GM21381 (cell line): ENCODE measurements around the gene MAP2K5.
"Not testable (repeated sequence)": the region's sequence is repeated elsewhere in the genome, so short reads cannot be mapped to it uniquely, and the experiment has no call there.

Source experiments
- ATAC-seq: cut with Tn5 transposase; IDR thresholded peaks from one replicate; pipeline ENCODE4 v1.9.1; 2021; ENCODE audit warnings: mild to moderate bottlenecking, moderate library complexity; ENCODE audit not compliant: unreplicated experiment

The MAP2K5 gene

GRCh38 chr15:67646847-67647246 is 104.3 kb downstream of the MAP2K5 start:
- no peak for ATAC-seq

GRCh38 chr15:67652586-67652985 is 110.1 kb downstream of the MAP2K5 start:
- ATAC-seq = no peak

DNA sequence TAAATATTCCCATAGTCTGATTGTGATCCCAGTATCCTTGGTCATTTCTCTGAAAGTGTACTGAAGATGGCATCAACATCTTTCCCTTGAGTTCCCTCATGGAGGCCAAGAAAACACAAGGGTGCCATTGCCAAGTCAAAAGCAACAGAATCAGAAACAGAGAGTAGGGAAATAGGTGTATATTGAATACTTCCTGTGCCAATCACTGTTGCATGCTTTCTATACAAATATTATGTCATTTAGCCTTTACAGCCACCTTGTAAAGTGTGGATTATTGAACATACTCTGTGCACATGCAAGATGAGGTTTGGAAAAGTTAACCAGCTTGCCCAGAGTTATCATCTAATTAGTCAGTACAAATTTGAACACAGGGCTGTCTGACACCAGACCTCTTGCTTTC is 117.9 kb downstream of the MAP2K5 start:
- no peak for ATAC-seq

DNA sequence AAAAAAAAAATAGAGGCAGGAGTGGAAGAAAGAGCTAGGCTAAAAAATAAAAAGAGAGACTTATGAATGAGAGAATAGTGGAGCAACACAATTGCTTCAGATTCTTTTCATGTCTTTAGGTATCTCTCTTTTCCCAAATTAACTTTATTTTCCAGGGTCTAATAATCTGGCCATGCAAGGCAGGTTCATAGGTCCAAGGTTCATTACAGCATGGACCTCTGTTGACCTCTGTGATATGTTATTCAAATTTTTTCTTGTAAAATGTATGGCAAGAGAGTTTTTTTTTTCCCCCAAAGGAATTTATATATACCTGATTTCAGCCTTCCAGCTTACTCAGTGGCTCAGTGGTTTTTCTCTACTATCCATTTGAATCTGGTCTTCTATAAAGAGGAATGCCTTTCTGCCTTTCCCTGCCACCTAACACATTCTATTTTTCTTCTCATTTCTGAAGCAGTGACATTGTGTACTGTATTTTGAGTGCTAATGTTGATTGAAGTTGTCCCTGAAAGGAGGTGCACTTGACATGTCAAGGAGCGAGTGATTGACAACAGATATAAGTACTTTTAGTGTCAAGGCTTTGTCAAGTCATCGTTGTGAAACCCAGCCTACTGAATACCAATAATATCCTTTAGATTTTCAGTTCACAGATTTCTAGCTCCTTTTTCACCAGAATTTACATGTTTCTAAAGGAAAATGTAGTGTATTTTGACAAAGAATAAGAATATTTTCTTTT is 118.5 kb downstream of the MAP2K5 start:
- ATAC-seq = no peak

DNA sequence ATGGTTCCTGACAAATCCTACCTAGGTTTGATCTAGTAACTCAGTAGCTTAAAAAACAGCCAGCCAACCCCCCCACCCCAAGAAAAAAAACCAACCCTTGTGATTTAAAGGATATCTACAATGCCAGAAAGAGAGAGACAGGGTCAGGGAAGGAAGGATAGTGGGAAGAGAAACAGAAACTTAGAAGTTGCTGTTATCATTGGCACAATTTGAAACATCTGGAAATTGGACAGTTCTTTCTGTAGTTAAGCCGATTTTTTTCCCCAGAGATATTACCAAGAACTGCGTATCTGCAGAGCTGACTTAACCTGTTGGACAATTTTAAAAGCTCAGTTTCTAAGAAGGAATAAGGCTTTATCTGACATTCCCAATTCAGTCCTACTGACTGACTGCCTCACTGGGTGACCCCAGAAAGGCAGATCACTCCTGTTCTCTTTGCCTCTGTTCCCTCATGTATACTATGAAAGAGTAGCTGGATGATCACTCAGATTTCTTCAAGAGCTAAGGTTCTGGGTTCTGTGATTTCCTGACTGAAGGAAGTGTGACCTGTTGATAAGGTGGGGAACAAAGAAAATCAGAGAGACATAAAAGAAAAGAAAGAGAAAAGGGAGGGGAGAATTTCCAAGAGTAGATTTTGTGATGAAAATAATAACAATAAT is 128.3 kb downstream of the MAP2K5 start:
- ATAC-seq = no peak

DNA sequence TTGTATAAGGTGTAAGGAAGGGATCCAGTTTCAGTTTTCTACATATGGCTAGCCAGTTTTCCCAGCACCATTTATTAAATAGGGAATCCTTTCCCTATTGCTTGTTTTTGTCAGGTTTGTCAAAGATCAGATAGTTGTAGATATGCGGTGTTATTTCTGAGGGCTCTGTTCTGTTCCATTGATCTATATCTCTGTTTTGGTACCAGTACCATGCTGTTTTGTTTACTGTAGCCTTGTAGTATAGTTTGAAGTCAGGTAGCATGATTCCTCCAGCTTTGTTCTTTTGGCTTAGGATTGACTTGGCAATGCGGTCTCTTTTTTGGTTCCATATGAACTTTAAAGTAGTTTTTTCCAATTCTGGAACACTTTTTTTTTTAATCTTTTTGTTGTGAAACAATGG is 130.3 kb downstream of the MAP2K5 start:
- ATAC-seq = not testable (repeated sequence)

DNA sequence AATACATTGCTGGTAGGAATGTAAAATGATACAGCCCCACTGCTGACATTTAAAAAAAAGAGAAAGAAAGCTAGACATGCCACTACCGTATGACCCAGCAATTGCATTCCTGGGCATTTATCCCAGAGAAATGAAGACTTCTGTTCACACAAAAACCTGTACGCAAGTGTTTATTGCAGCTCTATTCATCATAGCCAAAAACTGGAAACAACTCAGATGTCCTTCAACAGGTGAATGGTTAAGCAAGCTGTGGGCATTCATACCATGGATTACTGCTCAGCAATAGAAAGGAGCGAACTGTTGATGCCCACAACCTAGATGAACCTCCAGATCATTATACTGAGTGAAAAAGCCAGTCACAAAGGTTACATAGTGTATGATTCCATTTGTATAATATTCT is 132.5 kb downstream of the MAP2K5 start:
- ATAC-seq = no peak

DNA sequence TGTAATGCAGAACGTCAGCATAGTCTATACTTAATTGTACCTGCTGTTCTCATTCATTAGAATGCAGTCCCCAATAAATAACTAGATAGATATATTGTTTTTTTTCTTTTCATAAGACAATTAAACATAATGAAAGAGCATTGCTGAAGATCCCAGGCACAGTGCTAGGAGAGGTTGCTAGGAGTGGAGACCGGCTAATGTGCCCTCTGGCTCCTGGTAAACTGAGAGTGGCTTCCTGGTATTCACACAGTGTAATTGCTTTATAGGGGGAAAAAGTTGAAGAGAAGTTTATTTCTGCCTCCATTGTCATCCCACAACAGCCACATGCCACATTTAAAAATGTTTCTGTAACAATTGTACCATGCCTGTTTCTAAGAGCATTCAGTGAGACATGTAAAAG is 135.6 kb downstream of the MAP2K5 start:
- ATAC-seq = no peak

GRCh38 chr15:67678993-67679392 is 136.5 kb downstream of the MAP2K5 start:
- no peak for ATAC-seq

DNA sequence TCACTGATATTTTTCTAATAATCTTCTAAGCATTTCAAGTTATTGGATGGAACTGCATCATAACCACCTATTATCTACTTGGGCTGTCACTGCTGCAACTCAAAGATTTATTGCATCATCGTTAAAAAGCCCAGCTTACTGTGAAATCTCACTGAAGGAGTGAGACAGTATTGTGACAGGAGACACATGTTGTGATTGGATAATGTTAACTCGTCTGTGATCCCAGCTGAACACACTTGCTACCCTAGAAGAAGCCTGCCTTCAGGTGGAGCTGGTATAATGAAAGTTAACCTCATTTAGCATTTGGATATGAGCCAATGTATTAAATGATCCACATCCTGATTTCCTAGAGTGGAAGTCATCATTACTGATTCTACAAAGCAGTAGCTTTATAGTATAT is 138.1 kb downstream of the MAP2K5 start:
- ATAC-seq = no peak

DNA sequence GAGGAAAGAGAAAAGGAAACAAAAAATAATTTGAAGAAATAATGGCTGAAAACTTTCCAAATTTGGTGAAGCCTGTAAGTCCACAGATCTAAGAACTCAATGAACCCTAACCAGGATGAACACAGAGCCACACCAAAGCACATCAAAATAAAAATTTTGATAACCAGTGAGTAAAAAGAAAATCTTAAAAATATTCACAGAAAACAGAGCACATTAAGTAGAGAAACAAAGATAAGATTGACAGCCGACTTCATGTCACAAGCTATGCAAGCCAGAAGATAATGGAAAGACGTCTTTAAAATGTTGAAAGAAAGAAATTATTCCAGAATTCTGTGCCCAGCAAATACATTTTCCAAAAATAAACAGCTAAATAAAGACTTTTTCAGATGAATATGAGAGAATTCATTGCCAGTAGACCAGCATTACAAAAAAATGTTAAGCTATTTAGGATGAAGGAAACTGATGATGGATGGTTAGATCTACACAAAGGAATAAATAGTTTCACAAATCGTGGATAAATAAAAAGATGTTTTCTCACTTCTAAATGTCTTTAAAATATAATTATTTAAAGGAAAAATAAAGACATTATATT is 142.6 kb downstream of the MAP2K5 start:
- no peak for ATAC-seq

DNA sequence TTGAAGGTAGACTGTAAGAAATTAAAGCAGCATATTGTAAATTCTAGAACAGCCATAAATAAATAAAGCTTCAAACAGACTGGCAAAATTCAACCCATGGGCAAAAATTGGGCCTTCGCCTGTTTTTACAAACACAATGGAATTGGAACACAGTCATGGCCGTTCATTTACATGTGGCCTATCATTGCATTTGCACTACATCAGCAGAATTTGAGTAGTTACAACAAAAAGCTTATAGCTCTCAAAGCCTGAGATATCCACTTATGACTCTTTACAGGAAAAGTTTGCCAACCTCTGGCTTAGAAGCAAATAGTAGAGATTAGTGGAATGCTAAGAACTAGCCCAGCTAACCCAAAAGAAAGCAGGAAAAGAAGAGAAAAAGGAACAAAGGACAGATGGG is 143.2 kb downstream of the MAP2K5 start:
- no peak for ATAC-seq

- ATAC-seq = no peak
These were observed 148.4 kb downstream of the MAP2K5 start for GRCh38 chr15:67690936-67691335.

- ATAC-seq = no peak
These were observed 148.9 kb downstream of the MAP2K5 start for GRCh38 chr15:67691450-67691849.

GRCh38 chr15:67692573-67692972 is 150.1 kb downstream of the MAP2K5 start:
- no peak for ATAC-seq

DNA sequence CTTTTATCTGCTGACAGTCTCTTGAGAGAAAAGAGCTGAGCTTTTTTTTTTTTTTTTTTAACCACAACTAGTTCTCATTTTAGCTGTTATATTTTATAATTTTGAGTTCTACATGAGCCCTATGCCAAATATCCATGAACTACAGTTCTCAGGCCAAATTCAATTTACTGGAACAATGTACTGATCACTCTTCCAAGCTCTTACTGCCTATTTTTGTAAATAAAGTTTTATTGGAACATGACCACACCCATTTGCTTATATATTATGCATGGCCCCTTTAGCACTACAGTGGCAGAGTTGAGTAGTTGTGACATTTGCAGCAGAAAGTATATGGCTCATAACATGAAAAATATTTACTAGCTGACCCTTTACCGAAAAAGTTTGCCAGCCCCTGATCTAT is 153.6 kb downstream of the MAP2K5 start:
- ATAC-seq = no peak

DNA sequence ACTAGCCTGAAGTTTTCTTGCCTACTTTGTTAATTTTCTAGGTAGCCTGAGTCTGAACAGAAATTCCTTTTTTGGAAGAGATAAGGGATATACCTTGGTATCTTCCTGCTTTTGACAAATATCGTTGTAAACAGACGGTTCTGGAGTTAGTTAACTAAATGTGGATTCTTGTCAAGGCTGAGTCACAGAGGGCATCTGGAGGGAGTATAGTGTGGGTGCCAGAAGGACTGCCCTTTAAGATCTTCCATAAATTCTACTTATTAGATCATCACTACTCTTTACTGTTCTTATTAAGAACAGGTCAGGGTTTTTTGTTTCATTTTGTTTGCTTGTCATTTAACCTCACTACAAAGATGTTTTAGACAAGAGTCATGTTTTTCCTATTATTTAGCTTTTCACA is 157.5 kb downstream of the MAP2K5 start:
- ATAC-seq = no peak

- no peak for ATAC-seq
These were observed 159.2 kb downstream of the MAP2K5 start for GRCh38 chr15:67701669-67702068.

DNA sequence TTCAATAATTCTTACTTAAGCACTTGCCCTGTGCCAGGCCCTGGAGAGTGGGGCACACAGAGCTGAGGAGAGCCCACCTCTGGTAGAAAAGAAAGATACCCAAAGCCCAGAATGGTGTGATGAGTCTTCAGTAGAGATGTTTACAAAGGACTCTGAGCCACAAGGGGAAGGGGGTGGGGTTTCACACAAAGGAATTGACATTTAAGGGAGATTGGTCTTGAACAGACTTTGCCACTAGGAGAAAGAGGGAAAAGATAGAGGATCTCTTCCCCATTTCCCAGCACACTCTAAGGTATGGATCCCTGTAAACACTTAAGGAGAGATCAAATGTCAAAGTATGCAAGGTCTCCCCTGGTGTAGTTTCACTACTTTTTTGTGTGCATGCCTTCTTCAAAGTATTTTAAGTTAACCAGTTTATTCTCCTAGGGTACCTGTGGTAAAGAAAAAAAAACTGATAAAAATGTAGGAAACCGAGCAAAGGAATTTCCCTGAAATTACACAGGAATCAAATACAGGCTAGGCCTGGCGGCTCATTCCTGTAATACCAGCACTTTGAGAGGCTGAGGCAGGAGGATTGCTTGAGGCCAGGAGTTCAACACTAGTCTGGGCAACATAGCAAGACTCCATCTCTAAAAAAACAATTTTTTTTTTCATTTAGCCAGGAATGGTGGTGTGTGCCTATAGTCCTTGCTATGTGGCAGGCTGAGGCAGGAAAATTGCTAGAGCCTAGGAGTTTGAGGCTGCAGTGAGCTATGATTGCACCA is 165.2 kb downstream of the MAP2K5 start:
- no peak for ATAC-seq

DNA sequence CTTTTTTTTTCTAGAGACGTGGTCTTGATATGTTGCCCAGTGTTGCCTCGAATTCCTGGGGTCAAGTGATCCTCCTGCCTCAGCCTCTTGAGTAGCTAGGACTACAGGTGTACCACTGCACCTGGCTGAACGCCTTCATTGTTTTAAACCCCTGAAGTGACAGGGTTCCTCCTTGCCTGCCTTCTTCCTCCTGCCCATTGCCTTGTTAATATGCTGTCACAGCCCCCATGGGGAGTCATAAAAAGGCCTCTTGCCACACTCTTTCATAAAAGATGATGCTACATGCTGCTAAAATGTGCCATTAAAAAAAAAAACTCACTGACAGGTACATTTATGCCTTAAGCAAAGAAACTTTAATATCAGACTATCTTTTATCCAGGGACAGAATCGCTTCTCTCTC is 166.0 kb downstream of the MAP2K5 start:
- no peak for ATAC-seq

- no peak for ATAC-seq
These were observed 172.7 kb downstream of the MAP2K5 start for GRCh38 chr15:67715170-67715569.

DNA sequence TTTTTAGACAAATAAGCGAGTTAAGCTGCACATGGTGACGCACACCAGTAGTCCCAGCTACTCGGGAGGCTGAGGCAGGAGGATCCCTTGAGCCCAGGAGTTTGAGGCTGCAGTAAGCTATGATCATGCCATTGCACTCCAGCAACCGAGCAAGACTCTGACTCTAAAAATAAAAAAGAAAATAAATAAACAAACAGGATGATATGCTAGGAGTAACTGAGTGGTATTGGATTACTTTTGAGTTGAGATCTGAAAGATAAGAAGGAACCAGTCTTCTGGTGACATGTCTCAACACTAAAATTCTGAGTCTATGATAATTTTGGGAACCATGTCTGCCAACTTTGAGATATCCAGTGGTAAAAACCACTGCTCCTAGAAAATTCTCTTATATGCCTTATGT is 173.7 kb downstream of the MAP2K5 start:
- ATAC-seq = no peak
